GM18520 (cell line): ENCODE results near the gene BBIP1.

ENCODE experiments used
- ATAC-seq: cut with Tn5 transposase; IDR thresholded peaks from one replicate; pipeline ENCODE4 v1.9.1; 2021; ENCODE audit not compliant: unreplicated experiment

The BBIP1 gene, protein sequence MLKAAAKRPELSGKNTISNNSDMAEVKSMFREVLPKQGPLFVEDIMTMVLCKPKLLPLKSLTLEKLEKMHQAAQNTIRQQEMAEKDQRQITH

DNA sequence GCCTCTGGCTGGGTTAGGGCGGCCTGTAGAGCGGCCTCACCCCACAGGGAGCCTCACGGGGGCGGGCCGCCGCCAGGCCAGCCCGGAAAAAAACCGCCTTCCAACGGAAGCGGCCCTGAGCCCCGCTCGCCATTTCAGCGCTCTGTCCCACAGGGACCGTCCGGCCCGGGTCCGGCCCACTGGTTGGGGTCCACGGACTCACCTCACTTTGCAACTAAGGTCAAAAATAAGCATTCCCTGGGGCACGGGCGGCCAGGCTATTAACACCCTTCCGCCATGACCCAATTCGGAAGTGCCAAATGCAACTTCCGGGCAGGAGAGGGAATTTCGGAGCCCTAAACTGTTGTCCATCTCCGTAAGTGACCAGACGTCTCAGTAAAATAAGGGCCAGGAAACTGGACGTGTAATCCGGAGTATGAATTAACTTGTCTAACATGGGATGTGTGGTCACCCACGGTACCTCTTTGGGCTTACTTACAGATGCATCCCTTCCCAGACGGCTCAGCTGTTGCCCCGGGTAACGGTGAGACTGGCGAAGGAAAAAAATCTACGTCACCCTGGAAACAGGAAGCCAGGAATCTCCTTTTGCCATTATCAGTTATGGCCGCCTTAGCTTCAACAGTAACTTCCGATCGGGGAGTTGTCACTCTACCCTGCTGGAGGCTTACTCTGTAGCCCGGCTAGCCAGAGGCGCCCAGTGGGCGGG is at the start of gene BBIP1:
Gene BBIP1 (minus strand): TSS at position 538 of the 706 bp plus-strand sequence. CDS start 1,023 bp downstream, outside the sequence.
- peak; percentile 86 for ATAC-seq

DNA sequence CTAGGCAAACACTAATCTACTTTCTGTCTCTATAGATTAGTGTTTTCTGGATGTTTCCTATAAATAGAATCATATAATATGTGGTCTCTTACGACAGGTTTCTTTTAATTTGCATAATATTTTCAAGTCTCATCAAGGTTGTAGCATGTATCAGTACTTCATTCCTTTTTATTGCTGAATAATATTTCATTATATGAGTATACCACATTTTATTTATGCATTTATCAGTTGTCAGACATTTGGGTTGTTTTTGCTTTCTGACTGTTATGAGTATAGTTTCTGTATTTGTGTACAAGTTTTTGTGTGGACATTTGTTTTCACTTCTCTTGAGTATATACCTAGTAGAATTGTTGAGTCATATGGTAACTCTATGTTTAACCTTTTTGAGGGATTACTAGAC is 48.7 kb upstream of the BBIP1 start:
- ATAC-seq: peak; percentile 63

DNA sequence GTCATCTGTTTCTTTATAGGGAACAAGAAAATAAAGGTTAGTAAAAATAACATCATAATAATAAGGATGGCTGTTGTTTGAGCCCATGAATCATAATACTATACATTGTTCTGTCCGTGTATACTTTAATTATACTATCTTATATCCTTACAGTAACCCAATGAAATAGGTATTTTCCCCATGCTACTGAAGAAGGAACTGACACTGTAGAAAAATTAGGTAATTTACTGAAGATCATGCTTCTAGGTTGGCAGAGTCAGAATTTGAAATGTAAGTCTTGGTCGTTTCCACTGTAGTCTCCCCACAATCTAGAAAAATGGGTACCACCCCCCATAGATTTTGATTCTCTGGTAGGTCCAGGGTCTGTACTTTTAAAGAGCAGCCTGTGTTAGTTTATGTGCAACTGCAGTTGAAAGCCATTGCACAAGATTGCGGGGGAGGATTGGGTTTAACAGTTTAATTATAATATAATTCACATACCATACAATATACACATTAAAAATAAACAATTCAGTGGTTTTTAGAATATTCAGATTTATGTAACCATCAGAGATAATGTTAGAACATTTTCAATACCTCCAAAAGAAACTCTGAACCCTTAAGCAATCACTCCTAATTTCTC is 48.1 kb upstream of the BBIP1 start:
- ATAC-seq: no peak

DNA sequence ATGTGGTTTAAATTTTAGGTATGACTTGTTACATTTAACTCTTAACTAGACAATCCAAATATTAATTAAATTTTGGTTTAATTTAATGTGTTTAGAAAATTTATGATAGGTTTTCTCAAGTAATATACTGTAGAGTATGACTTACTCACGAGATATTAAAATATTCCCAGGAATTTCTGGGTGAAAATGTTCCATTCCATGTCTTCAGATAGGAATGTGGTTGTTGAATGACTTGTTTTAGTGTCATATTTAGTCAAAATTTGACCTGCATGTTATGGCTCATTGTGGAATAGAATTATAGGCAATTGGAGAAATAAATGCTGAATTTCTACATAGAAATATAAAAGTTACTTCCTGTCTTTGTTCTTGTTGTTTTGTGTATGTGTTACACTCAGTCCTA is 47.2 kb upstream of the BBIP1 start:
- ATAC-seq: no peak

DNA sequence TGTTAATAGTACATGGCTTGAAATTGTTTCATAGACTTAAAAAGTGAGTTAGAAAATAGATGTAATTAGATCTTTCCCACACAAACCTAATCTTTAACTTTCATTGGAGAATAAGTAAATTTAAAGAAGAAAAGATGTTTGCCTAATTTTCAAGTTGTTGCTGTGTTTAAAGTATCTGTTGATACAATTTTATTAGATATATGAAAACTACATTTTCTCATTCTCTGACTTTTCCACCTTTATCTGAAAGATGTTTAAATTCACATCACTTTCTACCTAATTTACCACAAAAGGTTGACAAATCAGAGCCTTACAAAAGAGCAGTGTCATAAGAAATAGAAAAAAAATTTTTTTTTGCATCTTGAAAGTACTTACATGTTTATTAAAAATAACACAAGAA is 46.2 kb upstream of the BBIP1 start:
- no peak for ATAC-seq

DNA sequence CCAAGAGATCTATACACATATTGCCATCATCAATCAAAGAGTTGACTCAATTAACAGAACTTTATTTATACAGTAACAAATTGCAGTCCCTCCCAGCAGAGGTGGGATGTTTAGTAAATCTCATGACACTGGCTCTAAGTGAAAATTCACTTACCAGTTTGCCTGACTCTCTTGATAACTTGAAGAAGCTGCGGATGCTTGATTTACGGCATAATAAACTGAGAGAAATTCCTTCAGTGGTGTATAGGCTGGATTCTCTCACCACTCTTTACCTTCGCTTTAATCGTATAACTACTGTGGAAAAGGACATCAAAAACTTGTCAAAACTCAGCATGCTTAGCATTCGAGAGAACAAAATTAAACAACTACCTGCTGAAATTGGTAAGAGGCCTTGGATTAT is 45.7 kb upstream of the BBIP1 start:
- ATAC-seq: no peak

DNA sequence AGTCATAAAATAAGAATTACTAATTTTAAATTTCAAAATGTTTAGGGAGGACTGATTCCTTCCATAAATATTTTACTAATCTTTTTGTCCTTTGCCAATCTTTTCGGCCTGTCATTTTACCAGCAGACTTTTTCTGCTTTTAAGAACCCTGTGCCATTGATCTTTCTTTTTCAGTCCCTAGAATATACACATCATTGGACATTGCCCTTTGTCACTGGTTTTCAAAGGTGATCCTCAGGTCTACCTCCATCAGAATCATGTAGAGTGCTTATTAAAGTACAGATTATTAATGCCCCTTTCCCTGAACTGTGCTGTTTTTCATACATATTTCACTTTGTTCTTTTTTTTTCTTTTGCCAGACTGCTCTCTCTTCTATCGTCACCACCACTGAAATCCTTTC is 44.2 kb upstream of the BBIP1 start:
- ATAC-seq: no peak

DNA sequence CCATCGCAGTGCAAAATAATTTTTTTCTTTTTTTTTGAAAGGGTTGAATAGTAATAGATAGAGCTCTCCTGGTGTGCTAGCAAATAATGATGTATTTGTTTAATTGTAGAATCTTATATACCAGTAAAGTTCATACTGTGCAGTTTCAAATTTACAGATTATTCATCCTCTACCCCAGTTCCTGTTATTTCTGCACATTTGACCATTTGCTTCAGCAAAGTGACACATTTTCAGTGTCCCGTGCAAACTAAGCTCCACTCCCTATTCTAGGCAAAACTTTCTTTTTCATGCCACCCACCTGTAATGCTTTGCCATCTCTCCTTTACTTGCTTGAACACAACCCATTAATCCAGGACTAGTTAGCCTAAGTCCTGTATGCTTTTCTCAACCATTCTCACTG is 43.5 kb upstream of the BBIP1 start:
- no peak for ATAC-seq

DNA sequence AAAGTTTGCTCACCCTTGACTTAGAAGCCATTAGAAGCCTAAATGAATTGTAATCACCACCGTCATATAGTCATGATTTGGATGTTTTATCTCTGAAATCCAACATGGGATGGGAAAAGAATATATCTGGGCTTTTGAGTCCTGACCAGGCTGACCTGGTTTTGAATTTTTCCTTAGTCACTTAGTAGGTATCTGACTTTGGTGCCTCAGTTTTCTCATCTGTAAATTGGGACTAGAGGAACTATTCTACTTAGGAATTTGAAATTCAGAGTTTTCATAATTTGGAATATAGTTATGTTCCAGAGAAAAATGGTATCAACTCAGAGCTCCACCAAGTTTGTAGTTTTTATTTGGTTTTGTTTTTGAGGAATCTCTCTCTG is 41.3 kb upstream of the BBIP1 start:
- no peak for ATAC-seq

DNA sequence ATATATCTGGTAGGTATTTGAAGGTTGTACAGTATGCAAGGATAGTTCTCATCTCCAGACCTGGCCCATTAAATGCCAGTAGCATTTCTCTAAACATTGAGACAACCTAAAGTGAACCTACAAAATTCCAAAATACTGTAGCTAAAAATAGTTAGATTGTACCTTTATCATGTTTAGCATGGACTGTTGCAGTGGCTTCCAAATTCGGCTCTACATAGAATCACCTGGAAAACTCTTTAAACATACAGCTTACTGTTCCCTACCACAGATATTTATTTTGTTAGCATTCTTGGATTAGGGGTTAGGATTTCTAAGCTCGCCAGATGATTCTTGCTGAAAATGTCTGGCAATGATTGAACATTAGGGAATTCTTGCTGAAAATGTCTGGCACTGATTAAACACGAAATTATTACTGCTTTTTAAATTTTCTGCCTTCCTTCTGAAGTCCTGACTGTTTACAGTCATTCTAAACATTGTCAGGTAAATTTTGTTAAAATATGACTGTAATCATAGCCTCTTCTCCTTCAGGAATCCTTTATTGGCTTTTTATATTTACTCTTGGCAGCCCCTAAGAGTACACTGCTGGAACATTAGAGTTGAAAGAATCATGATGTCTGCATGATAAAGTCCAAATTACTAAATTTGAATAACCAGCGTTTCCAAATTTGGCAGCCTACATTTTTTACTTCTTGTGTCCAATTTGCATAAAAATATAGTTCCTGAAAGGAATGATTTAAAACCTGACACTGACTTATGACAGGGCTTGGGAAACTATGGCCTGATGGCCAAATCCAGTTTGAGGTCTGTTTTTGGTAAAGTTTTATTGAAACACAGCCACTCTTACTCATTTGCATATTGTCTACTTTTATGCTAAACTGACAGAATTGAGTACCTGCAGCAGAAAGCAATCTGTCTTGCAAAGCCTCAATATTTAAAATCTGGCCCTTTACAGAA is 40.7 kb upstream of the BBIP1 start:
- no peak for ATAC-seq

DNA sequence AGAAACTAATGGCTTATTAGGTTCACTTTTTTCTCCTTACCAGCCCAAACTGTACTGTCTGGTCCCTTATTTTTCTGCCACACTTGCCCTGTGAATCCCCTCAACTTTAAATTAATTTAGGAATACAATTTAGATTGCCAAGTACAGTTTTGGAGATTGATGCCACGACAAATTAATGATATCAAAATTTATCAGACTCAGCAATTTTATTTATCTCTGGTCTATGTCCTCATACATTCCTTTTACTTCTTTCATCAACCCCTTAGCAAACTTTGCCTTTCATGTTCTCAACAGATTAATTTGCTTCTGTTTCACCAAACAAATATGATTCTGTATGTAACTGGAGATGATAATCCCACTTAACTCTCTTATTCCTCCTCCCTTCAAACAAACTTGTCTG is 38.6 kb upstream of the BBIP1 start:
- no peak for ATAC-seq

DNA sequence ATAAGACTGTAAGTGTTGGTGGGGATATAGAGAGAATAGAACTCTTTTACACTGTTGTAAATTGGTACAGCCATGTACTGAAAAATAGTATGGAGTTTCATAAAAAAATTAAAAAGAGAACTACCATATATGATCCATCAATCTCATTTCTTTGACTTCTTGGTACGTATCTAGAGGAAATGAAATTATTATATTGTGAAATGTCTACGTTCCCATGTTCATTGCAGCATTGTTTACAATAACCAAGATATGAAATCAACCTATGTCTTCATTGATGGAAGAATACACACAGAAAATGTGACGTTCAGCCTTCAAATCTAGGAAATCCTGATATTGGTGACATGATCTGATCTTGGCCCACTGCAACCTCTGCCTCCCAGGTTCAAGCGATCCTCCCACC is 32.4 kb upstream of the BBIP1 start:
- ATAC-seq: no peak

DNA sequence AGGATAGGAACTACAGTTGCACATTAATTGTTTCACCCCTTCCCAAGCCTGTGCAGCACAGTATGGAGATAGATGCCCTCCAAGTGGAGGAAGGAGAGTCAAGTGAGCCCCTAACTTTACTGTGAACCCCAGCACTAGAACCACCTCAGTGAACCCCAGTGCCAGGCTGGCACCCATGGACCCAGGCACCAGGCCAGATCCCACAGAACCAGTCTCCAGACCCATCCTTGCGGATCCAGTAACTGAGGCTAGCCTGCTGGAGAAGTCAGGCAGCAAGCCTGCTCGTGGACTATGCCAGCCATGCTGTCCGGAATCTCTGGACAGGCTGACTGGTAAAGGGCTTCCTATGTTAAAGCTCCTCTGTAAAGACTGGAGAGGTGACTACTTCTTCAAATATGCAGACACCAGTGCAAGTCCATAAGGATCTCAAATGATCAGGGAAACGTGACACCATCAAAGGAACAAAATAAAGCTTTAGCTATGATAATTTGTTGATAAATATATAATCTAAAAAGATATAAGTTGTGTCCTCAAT is 28.1 kb upstream of the BBIP1 start:
- ATAC-seq: no peak

DNA sequence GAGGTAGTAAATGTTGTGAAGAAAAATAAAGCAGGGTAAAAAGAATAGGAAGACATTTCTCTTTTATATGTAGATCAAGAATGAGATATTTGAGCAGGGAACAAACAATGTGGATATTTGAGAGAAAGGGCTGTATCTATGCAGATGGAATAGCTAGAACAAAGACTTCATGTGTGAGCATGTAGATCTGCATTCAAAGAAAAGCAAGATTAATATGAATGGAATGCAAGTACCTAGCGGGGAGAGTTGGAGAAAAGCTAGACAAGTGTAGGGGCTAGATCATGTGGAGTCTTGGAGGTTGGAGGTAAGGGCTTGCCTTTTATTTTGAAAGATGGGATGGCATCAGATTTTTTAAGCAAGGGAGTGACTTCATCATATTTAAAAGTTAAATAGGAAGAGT is 27.5 kb upstream of the BBIP1 start:
- no peak for ATAC-seq

DNA sequence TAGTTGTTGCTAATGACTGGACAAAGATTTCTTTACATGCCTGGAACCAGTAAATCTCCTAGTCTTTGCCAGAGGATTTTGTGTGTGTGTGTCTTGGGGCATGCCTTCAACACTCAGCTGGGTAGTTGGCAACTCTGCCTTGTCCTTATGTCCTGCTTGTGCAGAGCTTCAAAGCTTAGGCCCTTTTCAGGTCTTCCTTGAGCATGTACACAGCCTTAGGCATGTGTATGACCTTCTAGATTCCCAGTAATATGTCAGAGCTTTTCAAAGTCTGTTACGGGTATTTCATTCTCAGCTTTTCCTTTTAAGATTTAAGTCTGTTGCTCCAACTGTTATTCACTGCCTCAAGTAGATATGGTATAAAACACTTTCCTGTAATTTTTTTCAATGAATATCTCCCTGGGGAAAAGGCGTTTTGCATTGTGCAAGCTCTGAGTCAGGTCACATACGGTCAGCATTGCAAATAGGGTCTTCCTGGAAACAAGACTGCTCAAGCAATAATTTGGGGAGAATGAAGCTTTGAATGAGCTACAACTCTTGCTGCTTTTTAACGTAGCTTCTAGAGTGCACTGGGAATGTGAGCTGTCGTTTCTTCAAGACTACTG is 25.9 kb upstream of the BBIP1 start:
- ATAC-seq: no peak

DNA sequence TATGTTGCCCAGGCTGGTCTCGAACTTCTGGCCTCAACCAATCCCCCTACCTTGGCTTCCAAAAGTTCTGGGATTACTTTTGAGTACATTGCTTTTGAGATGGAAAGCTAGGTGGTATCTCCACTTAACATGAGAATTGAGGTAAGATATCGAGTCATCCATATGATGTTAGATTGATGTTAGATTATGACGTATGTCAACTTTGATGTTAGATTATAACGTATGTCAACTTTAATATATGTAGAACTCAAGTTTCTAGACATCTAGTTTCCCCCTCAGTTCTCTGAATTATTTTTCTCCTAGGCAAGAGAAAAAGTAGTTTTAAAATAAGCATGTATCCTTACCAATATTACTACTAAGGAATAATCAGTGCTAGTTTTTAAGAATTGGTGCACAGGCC is 20.4 kb upstream of the BBIP1 start:
- ATAC-seq: no peak

DNA sequence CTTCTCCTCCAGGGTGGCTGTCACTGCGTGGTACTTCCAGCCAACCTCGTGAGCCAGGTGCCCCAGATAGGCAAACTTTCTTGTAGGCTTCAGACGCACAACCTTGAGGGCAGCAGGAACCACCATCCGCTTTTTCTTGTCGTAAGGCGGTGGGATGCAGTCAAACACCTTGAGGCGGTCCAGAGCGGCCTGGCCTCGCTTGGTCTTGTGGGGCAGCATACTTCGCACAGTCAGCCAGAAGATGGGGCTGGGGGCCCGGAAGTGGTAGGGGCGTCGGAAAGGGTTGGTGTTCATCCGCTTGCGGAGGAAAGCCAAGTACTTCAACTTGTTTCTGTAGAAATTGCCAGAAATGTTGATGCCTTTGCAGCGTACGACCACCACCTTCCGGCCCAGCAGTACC is 17.8 kb upstream of the BBIP1 start:
- ATAC-seq: no peak

DNA sequence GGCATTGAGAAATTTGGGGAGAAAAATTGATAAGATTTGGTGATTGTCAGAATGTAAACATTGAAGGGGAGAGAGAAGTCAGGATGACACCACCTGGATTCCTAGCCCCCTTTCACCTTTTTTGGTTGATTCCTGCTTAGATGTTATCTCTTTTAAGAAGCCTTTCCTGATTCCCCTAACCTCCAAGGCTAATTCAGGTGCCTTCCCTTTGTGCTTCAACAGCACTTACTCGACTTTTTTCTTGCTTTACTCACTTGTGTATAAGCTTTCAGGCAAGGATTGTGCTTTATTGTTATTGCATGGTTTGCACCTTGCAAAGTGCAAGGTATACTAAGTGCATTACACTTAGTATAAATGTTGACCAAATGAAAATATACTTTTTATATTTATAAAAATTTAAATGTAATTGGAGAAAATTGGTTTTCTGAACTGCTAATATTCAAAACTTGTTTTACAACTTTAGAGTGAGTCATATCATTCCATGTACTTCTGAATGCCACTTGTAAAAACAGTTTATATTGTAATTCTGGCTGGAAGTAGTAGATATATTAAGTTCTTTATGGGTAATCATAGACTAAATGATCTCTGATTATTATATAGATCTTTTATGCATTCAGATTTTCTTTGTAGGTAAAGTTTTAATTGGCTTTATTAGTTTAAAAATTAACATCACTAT is 13.7 kb upstream of the BBIP1 start:
- ATAC-seq: no peak

DNA sequence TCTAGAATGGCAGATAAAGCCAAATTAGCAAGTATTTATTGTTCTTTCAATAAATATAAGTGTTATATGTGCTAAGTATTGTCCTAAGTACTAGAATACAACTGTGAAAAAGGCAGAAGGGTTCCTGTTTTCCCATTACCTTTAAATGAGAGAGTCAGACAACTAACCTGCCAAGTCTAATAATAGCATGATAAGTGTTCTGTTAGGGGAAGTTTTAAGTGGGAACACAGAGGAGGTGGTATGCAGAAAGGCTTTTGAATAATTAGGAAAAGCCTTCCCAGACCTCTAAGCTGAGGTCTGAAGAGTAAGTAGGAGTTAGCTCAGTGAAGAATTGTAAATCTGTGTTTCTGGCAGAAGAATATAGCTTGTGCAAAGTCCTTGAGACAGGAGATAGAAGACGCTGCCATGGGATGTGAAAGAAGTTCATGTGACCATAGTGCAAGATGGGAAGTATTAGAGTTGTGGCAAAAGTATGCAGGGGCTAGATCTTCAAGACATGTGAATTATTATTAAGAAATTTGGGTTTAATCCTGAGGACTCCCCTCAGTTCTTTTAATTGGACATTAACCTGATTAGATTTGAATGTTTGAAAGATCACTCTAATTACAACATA is 12.9 kb upstream of the BBIP1 start:
- no peak for ATAC-seq

DNA sequence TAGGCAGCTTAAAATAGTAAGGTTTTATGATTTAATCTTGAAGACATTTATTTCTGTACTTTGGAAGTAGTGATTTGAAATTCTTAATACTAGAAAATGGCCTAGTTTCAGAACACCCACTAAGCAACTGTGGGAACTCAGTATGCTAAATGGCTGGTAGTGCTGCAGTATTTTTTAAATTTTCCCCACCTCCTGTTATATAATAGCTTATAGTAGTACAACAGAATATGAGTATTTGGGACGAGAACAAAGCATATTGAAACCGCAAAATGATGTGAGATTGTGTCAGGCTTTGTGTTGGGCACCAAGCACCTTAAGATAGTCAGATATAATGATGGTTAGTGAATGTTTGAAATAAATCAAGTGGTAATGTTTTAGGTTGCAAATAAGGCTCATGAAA is 8.5 kb upstream of the BBIP1 start:
- ATAC-seq: no peak
